ENCODE results near the gene CACNA1H.
A peak's percentile ranks its signal among the peaks of the same experiment; 100 is the strongest.
"Not testable (repeated sequence)": the region's sequence is repeated elsewhere in the genome, so short reads cannot be mapped to it uniquely, and the experiment has no call there.

CACNA1H gene

DNA sequence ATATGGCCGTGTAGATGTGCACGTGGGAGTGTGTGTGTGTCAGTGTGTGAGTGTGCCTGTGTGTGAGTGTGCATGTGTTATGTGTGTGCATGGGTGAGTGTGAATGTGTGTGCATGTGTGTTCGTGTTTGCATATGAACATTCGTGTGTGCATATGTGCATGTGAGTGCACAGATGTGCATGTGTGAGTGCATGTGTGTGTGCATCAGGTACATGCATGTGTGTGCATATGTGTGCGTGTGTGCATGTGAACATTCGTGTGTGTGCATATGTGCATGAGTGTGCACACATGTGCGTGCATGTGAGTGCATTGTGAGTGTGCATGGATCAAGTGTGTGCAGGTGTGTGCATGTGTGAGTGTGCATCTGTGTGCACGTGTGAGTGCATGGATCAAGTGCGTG, 85.1 kb downstream of the CACNA1H start:
- FAIRE-seq (no peak), DNase-seq (ENCODE audit: insufficient read length) (no peak)
- TF ChIP-seq POLR2AphosphoS5 (IDR thresholded peaks at IDR 0.05; ENCODE audit: low read depth, low read length) (no peak), POLR2A (IDR thresholded peaks at IDR 0.05; ENCODE audit: low read depth, low read length) (no peak), TAF1 (IDR thresholded peaks at IDR 0.05; ENCODE audit: borderline replicate concordance, low read depth, low read length) (no peak)

DNA sequence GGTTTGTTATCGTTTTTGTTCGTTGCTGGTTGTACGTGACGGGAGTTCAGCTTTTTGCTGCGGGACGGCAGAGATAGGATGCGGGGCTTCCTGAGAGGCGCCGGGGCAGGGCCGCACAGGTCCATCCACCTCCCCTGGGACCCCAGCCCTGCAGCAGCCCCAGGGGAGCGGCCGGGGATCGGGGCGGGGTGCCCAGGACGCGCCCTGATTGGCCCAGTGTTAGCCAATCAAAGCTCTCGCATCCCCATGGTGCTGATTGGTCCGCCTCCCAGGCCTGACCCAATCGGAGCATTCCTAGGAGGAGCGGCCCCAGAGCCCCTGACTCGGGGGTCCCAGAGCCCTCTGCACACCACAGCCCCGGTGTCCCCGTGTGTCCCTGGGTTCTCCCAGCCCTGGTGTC, 86.0 kb downstream of the CACNA1H start:
- not testable (repeated sequence) for DNase-seq (ENCODE audit: insufficient read length); FAIRE-seq

DNA sequence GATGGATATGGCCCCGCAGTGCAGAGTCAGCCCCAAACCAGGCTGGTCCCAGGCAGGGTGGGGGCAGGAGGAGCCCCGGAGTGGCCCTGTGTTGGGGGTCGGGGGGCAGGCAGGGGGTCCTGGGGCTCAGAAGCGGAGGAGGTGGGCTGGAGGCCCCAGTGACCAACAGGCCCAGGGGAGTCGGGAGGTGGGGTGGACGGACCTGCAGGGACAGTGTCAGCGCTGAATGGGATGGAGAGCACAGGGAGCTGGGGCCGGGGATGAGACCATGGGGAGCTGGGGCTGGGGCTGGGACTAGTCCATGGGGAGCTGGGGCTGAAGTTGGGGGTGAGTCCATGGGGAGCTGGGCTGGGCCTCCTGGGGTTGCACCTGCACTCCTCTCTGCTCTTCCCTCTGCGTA, 86.7 kb downstream of the CACNA1H start:
- not testable (repeated sequence) for DNase-seq (ENCODE audit: insufficient read length); FAIRE-seq

DNA sequence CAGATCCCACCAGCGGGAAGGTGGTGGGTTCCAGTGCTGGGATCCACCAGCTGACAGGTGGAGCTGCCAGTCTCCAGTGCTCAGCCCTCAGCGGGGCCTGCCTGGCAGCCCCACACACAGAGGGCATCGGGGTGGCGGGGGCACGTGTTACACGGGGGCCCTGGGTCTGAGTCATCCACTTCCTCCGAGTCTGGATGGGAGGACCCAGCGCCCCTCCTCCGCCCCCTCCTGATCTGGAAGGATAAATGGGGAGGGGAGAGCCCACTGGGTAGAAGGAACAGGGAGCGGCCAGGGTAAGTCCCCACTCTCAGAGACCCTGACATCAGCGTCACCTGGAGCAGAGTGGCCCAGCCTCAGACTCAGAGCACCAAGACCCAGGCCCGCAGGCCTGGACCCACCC, 87.5 kb downstream of the CACNA1H start, which contains the start of gene TPSAB1:
TPSAB1 (plus strand) TSS at position 270 of the 400 bp plus-strand sequence. CDS start 234 bp downstream, outside the sequence.
- FAIRE-seq; DNase-seq (ENCODE audit: insufficient read length): not testable (repeated sequence)

DNA sequence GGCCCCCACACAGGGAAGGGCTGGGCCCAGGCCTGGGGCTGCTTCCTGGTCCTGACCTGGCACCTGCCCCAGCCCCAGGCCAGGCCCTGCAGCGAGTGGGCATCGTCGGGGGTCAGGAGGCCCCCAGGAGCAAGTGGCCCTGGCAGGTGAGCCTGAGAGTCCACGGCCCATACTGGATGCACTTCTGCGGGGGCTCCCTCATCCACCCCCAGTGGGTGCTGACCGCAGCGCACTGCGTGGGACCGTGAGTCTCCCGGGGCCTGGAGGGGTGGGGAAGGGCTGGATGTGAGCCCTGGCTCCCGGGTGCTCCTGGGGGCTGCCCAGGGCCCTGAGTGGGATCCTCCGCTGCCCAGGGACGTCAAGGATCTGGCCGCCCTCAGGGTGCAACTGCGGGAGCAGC, 88.2 kb downstream of the CACNA1H start:
- not testable (repeated sequence) for DNase-seq (ENCODE audit: insufficient read length); FAIRE-seq

DNA sequence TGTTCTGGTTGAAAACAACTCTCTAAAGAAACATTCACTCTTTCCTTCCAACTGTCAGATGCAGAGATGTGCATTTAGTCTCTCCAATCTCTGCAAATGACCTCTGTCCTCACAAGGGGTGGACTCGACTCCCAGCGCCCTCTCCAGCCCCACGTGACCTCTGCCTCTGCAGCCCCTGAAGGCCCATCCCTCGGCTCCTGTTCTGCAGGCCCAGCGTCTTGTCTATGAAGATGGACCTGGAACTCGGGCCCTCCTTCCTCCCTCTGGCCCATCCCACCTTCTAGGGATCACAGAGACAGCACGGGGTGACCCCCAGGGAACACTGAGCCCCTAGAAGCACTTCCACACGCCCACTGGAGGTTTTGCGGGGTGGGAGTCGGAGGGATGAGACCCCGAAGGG, 90.5 kb downstream of the CACNA1H start:
- not testable (repeated sequence) for FAIRE-seq

DNA sequence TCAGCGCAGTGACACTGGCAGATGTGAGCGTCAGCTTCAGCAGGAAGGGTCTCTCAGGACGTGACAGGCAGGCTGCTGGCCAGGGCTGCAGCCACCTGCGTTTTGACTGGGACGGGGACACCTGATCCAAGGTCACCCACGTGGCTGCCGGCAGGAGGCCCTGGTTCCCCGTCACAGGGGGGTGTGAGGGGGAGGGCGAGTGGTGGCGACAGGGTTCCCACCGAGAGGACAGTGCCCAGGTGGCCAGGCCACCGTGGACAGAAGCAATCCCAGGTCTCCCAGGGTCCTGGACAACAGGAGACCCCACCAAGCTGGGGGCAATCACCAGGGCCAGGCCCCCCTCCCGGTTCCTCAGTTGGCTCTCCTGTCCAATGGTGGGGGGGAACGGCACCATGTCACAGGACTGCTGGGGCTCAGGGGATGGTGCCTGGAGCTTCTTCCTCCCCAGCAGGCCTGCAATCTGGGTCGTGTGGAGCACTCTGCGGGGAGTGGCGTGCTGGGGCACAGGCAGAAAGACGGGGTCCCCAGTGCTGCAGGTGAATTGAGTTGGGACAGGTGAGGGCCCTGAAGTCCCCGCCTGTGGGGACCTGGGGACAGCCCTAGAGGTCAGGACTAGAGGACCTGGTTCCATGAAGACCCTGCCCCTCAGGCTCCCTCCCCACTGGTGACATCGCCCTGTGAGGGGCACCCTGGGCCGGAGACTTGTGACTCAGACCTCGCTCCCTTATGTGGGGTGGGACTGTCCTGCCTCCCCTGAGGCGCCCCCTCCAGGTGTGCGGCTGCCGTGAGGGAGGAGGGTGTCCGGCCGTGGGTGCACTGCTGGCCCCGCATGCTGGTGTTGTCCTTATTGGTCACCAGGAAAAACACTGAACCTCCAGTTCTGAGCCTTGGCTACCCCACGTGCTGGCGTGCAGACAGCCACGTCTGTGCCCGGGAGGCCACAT, 91.3 kb downstream of the CACNA1H start:
- DNase-seq (ENCODE audit: insufficient read length); FAIRE-seq: not testable (repeated sequence)

More for the DNA sequence above, 90.5 kb downstream of the CACNA1H start:
- DNase-seq (ENCODE audit: insufficient read length), result not testable (repeated sequence)

DNA sequence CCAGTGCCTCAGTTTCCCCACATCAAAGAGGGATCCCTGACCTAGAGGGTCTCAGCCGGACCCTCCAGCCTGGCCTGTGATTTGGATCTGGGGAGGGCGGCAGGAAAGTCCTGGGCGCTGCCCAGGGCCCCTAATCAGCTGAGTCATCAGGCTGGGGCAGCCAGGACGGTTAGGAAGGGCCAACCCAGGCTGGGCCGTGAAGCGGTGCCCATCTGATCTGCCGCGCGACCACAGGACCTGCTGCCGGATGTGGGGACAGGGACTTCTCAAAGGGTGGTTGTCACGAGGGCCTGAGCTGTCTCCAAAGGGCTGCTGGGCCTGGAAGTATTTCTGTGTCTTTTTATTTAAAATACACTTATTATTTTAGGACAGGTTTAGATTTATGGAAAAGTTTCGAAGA, 92.0 kb downstream of the CACNA1H start:
- FAIRE-seq (no peak), DNase-seq (ENCODE audit: insufficient read length) (no peak)
- TF ChIP-seq POLR2A (IDR thresholded peaks at IDR 0.05; ENCODE audit: low read depth, low read length) (no peak), POLR2AphosphoS5 (IDR thresholded peaks at IDR 0.05; ENCODE audit: low read depth, low read length) (no peak), TAF1 (IDR thresholded peaks at IDR 0.05; ENCODE audit: borderline replicate concordance, low read depth, low read length) (no peak)

DNA sequence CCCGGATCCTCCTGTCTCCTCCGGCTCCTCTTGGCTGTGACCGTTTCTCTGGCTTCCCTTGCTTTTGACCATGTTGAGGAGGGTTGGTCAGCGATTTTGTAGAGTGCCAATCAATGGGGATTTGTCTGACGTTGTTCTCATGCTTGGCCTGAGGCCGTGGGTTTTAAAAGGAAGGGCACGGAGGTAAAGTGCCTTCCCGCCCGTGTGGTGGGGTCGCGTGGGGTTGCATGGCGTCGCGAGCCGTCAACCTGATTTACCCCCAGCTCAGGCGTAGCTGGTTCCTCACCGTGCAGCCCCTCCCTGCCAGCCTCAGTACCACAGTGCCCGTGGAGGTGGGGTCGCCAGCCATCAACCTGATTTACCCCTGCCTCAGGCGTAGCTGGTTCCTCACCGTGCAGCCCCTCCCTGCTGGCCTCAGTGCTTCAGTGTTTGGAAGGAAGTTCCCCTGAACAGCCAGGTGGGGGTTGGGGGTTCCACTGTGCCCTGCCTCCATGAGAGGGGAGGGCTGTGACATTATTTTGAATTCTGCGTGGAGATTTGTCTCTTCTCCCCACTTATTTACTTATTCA, 92.6 kb downstream of the CACNA1H start:
- DNase-seq (ENCODE audit: insufficient read length) (no peak), FAIRE-seq (no peak)
- TF ChIP-seq POLR2AphosphoS5 (IDR thresholded peaks at IDR 0.05; ENCODE audit: low read depth, low read length) (no peak), TAF1 (IDR thresholded peaks at IDR 0.05; ENCODE audit: borderline replicate concordance, low read depth, low read length) (no peak), POLR2A (IDR thresholded peaks at IDR 0.05; ENCODE audit: low read depth, low read length) (no peak)

DNA sequence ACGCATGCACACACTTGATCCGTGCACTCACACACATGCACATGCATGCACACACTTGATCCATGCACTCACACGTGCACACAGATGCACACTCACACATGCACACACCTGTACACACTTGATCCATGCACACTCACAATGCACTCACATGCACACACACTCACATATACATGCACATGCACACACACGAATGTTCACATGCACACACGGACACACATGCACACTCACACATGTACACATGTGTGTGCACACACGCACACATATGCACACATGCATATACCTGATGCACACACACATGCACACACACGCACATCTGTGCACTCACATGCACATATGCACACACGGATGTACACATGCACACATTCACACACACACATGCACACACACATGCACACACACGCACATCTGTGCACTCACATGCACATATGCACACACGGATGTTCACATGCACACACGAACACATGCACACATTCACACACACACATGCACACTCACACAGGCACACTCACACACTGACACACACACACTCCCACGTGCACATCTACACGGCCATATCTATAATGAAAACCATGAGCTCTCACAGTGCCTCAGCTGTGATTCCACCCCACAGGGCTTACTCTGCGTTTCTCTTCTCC, 95.1 kb downstream of the CACNA1H start:
- DNase-seq (ENCODE audit: insufficient read length); FAIRE-seq: not testable (repeated sequence)

DNA sequence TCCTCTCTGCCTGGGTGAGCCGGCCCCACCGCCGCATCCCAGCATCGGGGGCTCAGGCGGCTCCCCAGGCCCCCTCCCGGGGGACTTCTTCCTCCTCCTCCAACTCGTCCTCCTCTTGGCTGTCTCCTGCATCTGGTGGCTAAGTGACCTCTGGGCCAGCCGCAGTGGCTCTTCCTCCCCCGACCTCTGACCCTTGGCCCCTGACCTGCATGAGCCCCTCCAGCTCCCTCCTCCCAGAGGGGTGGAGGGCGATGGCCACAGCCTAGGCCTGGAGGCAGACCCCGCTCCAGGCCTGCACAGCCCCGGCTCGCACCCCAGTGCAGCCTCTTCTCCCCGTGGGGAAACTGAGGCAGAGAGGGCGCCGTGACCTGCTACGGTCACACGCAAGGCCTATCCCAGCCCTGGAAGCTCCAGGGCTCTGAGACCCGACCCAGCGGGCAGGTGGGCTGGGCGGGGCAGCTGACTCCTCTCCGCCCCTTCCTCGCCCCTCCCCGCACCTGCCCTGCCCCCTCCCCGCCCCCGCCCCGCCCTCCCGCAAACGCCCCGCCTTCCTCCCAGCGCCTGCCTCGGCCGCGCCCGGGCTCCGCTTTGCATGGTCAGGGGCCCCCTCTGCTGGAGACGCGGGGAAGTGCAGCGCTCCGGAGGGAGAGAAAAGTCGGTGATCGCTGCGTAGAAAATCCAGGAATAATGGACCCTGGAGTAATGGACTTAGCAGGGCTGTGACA, 96.3 kb downstream of the CACNA1H start:
- DNase-seq (ENCODE audit: insufficient read length), result not testable (repeated sequence)
- FAIRE-seq, result peak; percentile 21

DNA sequence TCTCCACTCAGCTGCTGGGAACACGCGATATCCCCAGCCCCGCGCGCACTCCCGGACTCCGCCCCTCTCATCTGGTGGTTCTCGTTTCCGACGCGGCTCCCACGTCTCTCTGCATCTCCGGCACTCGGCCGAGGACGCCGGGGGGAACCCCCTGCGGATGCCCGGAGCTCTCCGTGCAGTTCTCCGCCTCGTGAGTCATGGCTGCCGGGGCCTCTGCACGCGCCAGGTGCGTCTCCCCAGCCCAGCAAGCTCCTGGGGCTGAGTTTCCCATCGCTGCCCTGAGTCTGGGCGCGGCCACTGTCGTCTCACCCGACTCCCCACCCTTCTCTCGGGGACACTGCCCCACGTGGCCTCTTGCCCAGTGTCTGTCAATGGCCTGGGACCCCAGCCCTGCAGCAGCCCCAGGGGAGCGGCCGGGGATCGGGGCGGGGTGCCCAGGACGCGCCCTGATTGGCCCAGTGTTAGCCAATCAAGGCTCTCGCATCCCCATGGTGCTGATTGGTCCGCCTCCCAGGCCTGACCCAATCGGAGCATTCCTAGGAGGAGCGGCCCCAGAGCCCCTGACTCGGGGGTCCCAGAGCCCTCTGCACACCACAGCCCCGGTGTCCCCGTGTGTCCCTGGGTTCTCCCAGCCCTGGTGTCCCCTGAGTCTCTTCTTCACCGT, 100.9 kb downstream of the CACNA1H start:
- FAIRE-seq; DNase-seq (ENCODE audit: insufficient read length): not testable (repeated sequence)

DNA sequence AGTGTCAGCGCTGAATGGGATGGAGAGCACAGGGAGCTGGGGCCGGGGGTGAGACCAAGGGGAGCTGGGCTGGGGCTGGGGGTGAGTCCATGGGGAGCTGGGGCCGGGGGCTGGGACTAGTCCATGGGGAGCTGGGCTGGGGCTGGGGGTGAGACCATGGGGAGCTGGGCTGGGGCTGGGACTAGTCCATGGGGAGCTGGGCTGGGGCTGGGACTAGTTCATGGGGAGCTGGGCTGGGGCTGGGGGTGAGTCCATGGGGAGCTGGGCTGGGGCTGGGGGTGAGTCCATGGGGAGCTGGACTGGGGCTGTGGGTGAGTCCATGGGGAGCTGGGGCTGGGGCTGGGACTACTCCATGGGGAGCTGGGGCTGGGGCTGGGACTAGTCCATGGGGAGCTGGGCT, 101.9 kb downstream of the CACNA1H start:
- not testable (repeated sequence) for FAIRE-seq; DNase-seq (ENCODE audit: insufficient read length)

DNA sequence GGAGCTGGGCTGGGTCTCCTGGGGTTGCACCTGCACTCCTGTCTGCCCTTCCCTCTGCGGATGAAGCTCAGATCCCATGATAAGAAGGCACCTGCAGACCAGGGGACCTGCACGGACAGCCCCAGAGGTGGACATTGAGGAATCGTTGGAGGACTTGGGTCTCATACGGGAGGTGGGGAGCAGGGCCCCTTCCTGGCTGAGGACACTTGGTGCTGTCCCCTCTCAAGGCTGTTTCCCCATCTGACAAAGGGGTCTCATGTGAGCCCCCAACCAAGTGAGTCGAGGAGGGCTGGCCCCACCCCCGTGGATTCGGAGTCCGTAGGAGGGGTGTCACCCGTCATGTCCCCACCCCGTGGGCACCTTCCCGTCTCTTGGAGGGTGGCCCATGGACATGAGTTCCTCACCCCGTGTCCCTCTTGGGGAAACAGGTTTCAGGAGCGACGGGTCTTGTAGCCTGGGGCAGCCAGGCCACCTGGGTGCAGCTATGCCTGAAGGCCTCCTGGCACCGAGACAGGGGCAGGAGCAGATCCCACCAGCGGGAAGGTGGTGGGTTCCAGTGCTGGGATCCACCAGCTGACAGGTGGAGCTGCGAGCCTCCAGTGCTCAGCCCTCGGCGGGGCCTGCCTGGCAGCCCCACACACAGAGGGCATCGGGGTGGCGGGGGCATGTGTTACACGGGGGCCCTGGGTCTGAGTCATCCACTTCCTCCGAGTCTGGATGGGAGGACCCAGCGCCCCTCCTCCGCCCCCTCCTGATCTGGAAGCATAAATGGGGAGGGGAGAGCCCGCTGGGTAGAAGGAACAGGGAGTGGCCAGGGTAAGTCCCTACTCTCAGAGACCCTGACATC, 102.6 kb downstream of the CACNA1H start, which contains the start of gene TPSD1:
TPSD1 (plus strand) TSS at position 794 of the 847 bp plus-strand sequence. CDS start 212 bp downstream, outside the sequence.
- not testable (repeated sequence) for DNase-seq (ENCODE audit: insufficient read length); FAIRE-seq

DNA sequence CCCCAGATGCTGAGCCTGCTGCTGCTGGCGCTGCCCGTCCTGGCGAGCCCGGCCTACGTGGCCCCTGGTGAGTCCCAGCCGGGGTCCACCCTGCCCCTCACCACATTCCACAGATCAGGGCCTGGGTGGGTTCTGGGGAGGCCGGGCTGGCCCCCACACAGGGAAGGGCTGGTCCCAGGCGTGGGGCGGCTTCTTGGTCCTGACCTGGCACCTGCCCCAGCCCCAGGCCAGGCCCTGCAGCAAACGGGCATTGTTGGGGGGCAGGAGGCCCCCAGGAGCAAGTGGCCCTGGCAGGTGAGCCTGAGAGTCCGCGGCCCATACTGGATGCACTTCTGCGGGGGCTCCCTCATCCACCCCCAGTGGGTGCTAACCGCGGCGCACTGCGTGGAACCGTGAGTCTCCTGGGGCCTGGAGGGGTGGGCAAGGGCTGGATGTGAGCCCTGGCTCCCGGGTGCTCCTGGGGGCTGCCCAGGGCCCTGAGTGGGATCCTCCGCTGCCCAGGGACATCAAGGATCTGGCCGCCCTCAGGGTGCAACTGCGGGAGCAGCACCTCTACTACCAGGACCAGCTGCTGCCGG, 103.5 kb downstream of the CACNA1H start:
- not testable (repeated sequence) for FAIRE-seq; DNase-seq (ENCODE audit: insufficient read length)
